Measurements from ENCODE around the gene NR1H2. TPM values are rescaled to one million over a fixed set of nuclear protein-coding genes. Genes with fewer than 3 reads are reported as not detected.
"Not testable (repeated sequence)": the region's sequence is repeated elsewhere in the genome, so short reads cannot be mapped to it uniquely, and the experiment has no call there.

NR1H2 gene
- polyA plus RNA-seq, 3 donors: 37.0 to 87.1 (median 79.2) TPM

GRCh38 chr19:50340331-50340730 is 35.9 kb upstream of the NR1H2 start:
- H3K27ac ChIP-seq (ENCODE audit: low read depth, low read length): no peak overlapping the region

GRCh38 chr19:50341091-50341564 is 35.1 kb upstream of the NR1H2 start:
- 74 to 88% (median 84%) methylated on average over 3 of the region's 3 CpGs for WGBS, 3 donors
- H3K27ac ChIP-seq (ENCODE audit: low read depth, low read length): no peak overlapping the region

- WGBS, 3 donors: 67 to 85% (median 67%) methylated on average over 8 of the region's 8 CpGs
- H3K27ac ChIP-seq (ENCODE audit: low read depth, low read length): no peak overlapping the region
These were observed 31.5 kb upstream of the NR1H2 start for GRCh38 chr19:50344661-50345318.

- H3K27ac ChIP-seq (ENCODE audit: low read depth, low read length): not testable (repeated sequence)
- 66 to 81% (median 71%) methylated on average over 8 of the region's 8 CpGs for WGBS, 3 donors
These were observed 29.1 kb upstream of the NR1H2 start for GRCh38 chr19:50347089-50347581.

- H3K27ac ChIP-seq (ENCODE audit: low read depth, low read length): no peak overlapping the region
- 68 to 71% (median 70%) methylated on average over 22 of the region's 22 CpGs for WGBS, 3 donors
These were observed 26.8 kb upstream of the NR1H2 start for GRCh38 chr19:50349277-50350057.

GRCh38 chr19:50352242-50352641 is 24.0 kb upstream of the NR1H2 start:
- WGBS, 3 donors: 53 to 65% (median 62%) methylated on average over 4 of the region's 4 CpGs
- H3K27ac ChIP-seq (ENCODE audit: low read depth, low read length): no peak overlapping the region

- not testable (repeated sequence) for H3K27ac ChIP-seq (ENCODE audit: low read depth, low read length)
- 89 to 94% (median 91%) methylated on average over 7 of the region's 7 CpGs for WGBS, 3 donors
These were observed 22.8 kb upstream of the NR1H2 start for GRCh38 chr19:50353487-50353880.

GRCh38 chr19:50356691-50357177 is 19.5 kb upstream of the NR1H2 start:
- WGBS, 3 donors: 33 to 37% (median 35%) methylated on average over 13 of the region's 13 CpGs
- H3K27ac ChIP-seq (ENCODE audit: low read depth, low read length): no peak overlapping the region

GRCh38 chr19:50357178-50358100 is 18.8 kb upstream of the NR1H2 start:
- H3K27ac ChIP-seq (ENCODE audit: low read depth, low read length): no peak overlapping the region
- WGBS, 3 donors: 4 to 8% (median 8%) methylated on average over 54 of the region's 54 CpGs

- WGBS, 3 donors: 30 to 33% (median 32%) methylated on average over 53 to 54 of the region's 54 CpGs
- H3K27ac ChIP-seq (ENCODE audit: low read depth, low read length): no peak overlapping the region
These were observed 17.6 kb upstream of the NR1H2 start for GRCh38 chr19:50358483-50359327.

- WGBS, 3 donors: 92 to 97% (median 92%) methylated on average over 11 of the region's 11 CpGs
- no peak overlapping the region for H3K27ac ChIP-seq (ENCODE audit: low read depth, low read length)
These were observed 16.9 kb upstream of the NR1H2 start for GRCh38 chr19:50359328-50359818.

GRCh38 chr19:50361290-50362029 is 14.8 kb upstream of the NR1H2 start:
- 84 to 87% (median 86%) methylated on average over 6 to 7 of the region's 7 CpGs for WGBS, 3 donors
- H3K27ac ChIP-seq (ENCODE audit: low read depth, low read length): no peak overlapping the region

- WGBS, 3 donors: 87 to 92% (median 87%) methylated on average over 7 of the region's 7 CpGs
- no peak overlapping the region for H3K27ac ChIP-seq (ENCODE audit: low read depth, low read length)
These were observed 14.2 kb upstream of the NR1H2 start for GRCh38 chr19:50362030-50362412.

- no peak overlapping the region for H3K27ac ChIP-seq (ENCODE audit: low read depth, low read length)
- WGBS, 3 donors: 70 to 74% (median 73%) methylated on average over 11 of the region's 11 CpGs
These were observed 13.4 kb upstream of the NR1H2 start for GRCh38 chr19:50362656-50363424.

GRCh38 chr19:50365434-50366306 is 10.6 kb upstream of the NR1H2 start, which contains the start of gene NAPSA:
Gene NAPSA, minus strand, starts transcription at chr19:50365639. Its CDS starts 18 bp downstream, at chr19:50365621.
- 81 to 83% (median 82%) methylated on average over 11 of the region's 11 CpGs for WGBS, 3 donors
- H3K27ac ChIP-seq (ENCODE audit: low read depth, low read length): no peak within 1 kb of the TSS
